ENCODE data around the gene IFT122. TPM values are rescaled to one million over a fixed set of nuclear protein-coding genes. Genes with fewer than 3 reads are reported as not detected.

The IFT122 gene
- total RNA-seq, 1 experiment from 2014 or later, result 30.0 TPM

DNA sequence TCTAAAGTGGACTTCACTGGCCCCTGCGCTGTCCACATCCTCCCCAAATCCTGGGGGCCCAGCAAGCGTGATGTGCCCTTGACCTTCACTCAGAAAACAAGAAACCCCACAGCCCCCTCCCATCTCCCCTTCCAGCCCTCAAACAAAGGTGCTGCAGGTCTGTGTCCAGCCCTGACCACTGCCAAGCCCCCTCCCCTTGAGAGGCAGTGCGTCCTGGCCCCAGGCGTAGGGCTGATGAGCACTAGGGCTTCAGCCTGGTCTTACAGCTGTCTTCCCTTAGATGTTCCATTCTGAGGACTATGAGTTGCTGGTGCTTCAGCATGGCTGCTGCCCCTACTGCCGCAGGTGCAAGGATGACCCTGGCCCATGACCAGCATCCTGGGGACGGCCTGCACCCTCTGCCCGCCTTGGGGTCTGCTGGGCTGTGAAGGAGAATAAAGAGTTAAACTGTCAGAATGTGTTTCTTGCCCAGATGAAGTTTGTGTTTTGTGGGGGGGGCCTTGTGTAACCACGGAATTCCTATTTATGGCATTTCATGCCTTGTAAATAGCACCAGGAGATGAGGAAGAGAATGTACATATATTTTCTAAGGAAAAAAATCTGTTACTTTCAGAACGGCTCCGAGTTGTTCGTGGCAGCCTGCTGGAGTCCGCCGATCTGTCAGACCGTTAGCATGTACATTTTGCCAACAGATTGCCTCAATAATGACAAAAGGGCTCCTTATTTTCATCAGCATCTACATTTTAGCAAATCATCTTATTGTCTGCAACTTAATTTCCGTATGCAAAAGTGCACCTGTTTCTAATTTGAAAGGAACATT lies 80.1 kb downstream of the IFT122 start:
- H3K4me3 Mint-ChIP-seq (ENCODE audit: unreplicated experiment), result no peak overlapping the region
- no peaks in the 10 kb centered on the region for H3K9me3 ChIP-seq
- no peak overlapping the region for H3K4me3 ChIP-seq (ENCODE audit: low read depth, low read length)
- no peaks in the 10 kb centered on the region for H3K27me3 Mint-ChIP-seq (ENCODE audit: insufficient read depth, unreplicated experiment)
- H3K27me3 ChIP-seq (replicated peaks; ENCODE audit: control insufficient read depth, insufficient read depth, low read length), result no peaks in the 10 kb centered on the region
- intact Hi-C loops (cut with micrococcal nuclease; ENCODE audit: unreplicated experiment), result no loop called here
- ChIA-PET POLR2A (no interaction called here), CTCF (no interaction called here)
- no peaks in the 10 kb centered on the region for H3K4me1 Mint-ChIP-seq (ENCODE audit: low read depth, unreplicated experiment)
- H3K36me3 Mint-ChIP-seq (ENCODE audit: insufficient read depth, unreplicated experiment), result peaks cover 6% of the 10 kb centered on the region
- no peak overlapping the region for H3K27ac Mint-ChIP-seq (ENCODE audit: unreplicated experiment)
- no TSS peak for BruUV-seq (replicated peaks)
- TF ChIP-seq, protein P1, sequence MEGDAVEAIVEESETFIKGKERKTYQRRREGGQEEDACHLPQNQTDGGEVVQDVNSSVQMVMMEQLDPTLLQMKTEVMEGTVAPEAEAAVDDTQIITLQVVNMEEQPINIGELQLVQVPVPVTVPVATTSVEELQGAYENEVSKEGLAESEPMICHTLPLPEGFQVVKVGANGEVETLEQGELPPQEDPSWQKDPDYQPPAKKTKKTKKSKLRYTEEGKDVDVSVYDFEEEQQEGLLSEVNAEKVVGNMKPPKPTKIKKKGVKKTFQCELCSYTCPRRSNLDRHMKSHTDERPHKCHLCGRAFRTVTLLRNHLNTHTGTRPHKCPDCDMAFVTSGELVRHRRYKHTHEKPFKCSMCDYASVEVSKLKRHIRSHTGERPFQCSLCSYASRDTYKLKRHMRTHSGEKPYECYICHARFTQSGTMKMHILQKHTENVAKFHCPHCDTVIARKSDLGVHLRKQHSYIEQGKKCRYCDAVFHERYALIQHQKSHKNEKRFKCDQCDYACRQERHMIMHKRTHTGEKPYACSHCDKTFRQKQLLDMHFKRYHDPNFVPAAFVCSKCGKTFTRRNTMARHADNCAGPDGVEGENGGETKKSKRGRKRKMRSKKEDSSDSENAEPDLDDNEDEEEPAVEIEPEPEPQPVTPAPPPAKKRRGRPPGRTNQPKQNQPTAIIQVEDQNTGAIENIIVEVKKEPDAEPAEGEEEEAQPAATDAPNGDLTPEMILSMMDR (IDR thresholded peaks at IDR 0.05; ENCODE audit: insufficient read depth in 1 of 2, low read depth in 1 of 2, low read length in 1 of 2, severe bottlenecking in 1 of 2, unreplicated experiment in 1 of 2), result no peak
- H3K36me3 ChIP-seq (ENCODE audit: control insufficient read depth, insufficient read depth, low read length), result no peaks in the 10 kb centered on the region
- no peak for DNase-seq
- no peaks in the 10 kb centered on the region for H3K9me3 Mint-ChIP-seq (ENCODE audit: unreplicated experiment)
- no peaks in the 10 kb centered on the region for H3K4me1 ChIP-seq

- POLR2A ChIA-PET, result no interaction called here
- Mint-ChIP-seq H3K36me3 (ENCODE audit: insufficient read depth, unreplicated experiment) (peaks cover 5% of the 10 kb centered on the region), H3K9me3 (ENCODE audit: unreplicated experiment) (no peaks in the 10 kb centered on the region), H3K27me3 (ENCODE audit: insufficient read depth, unreplicated experiment) (no peaks in the 10 kb centered on the region), H3K4me3 (ENCODE audit: unreplicated experiment) (no peak overlapping the region), H3K27ac (ENCODE audit: unreplicated experiment) (no peak overlapping the region), H3K4me1 (ENCODE audit: low read depth, unreplicated experiment) (no peaks in the 10 kb centered on the region)
- Histone ChIP-seq H3K4me1 (no peaks in the 10 kb centered on the region), H3K36me3 (ENCODE audit: control insufficient read depth, insufficient read depth, low read length) (no peaks in the 10 kb centered on the region), H3K27me3 (replicated peaks; ENCODE audit: control insufficient read depth, insufficient read depth, low read length) (no peaks in the 10 kb centered on the region), H3K4me3 (ENCODE audit: low read depth, low read length) (no peak overlapping the region), H3K9me3 (no peaks in the 10 kb centered on the region)
- TF ChIP-seq, protein P1 (IDR thresholded peaks at IDR 0.05; ENCODE audit: insufficient read depth in 1 of 2, low read depth in 1 of 2, low read length in 1 of 2, severe bottlenecking in 1 of 2, unreplicated experiment in 1 of 2), result no peak
- CTCF ChIA-PET, result no interaction called here
- no peak for DNase-seq
- no TSS peak for BruUV-seq (replicated peaks)
- intact Hi-C loops (cut with micrococcal nuclease; ENCODE audit: unreplicated experiment), result no loop called here
Measured at GRCh38 chr3:129520960-129521359, 80.9 kb downstream of the IFT122 start.

- no peaks in the 10 kb centered on the region for H3K4me1 Mint-ChIP-seq (ENCODE audit: low read depth, unreplicated experiment)
- Histone ChIP-seq H3K36me3 (ENCODE audit: control insufficient read depth, insufficient read depth, low read length) (no peaks in the 10 kb centered on the region), H3K27me3 (replicated peaks; ENCODE audit: control insufficient read depth, insufficient read depth, low read length) (no peaks in the 10 kb centered on the region), H3K4me3 (ENCODE audit: low read depth, low read length) (no peak overlapping the region), H3K4me1 (no peaks in the 10 kb centered on the region), H3K9me3 (no peaks in the 10 kb centered on the region)
- DNase-seq, result no peak
- H3K4me3 Mint-ChIP-seq (ENCODE audit: unreplicated experiment), result no peak overlapping the region
- ChIA-PET CTCF (no interaction called here), POLR2A (no interaction called here)
- H3K27me3 Mint-ChIP-seq (ENCODE audit: insufficient read depth, unreplicated experiment), result no peaks in the 10 kb centered on the region
- BruUV-seq (replicated peaks), result no TSS peak
- intact Hi-C loops (cut with micrococcal nuclease; ENCODE audit: unreplicated experiment), result no loop called here
- no peaks in the 10 kb centered on the region for H3K36me3 Mint-ChIP-seq (ENCODE audit: insufficient read depth, unreplicated experiment)
- TF ChIP-seq, protein P1 (IDR thresholded peaks at IDR 0.05; ENCODE audit: insufficient read depth in 1 of 2, low read depth in 1 of 2, low read length in 1 of 2, severe bottlenecking in 1 of 2, unreplicated experiment in 1 of 2), result no peak
- no peak overlapping the region for H3K27ac Mint-ChIP-seq (ENCODE audit: unreplicated experiment)
- H3K9me3 Mint-ChIP-seq (ENCODE audit: unreplicated experiment), result no peaks in the 10 kb centered on the region
Measured at GRCh38 chr3:129521611-129522010, 81.6 kb downstream of the IFT122 start.
